VCaP (cell line): Measurements from ENCODE around the gene C1RL.

Experiments
- H3K27ac ChIP-seq: fragments of 450-650 bp; 2 replicates; pipeline ENCODE4 v1.5.1; 2017
- TF ChIP-seq, protein P1 (sequence below): fragments of 450-650 bp; conservative IDR thresholded peaks from 2 replicates; pipeline ENCODE4 v1.5.1; 2017; ENCODE audit warnings: mild to moderate bottlenecking, moderate library complexity

Gene C1RL

DNA sequence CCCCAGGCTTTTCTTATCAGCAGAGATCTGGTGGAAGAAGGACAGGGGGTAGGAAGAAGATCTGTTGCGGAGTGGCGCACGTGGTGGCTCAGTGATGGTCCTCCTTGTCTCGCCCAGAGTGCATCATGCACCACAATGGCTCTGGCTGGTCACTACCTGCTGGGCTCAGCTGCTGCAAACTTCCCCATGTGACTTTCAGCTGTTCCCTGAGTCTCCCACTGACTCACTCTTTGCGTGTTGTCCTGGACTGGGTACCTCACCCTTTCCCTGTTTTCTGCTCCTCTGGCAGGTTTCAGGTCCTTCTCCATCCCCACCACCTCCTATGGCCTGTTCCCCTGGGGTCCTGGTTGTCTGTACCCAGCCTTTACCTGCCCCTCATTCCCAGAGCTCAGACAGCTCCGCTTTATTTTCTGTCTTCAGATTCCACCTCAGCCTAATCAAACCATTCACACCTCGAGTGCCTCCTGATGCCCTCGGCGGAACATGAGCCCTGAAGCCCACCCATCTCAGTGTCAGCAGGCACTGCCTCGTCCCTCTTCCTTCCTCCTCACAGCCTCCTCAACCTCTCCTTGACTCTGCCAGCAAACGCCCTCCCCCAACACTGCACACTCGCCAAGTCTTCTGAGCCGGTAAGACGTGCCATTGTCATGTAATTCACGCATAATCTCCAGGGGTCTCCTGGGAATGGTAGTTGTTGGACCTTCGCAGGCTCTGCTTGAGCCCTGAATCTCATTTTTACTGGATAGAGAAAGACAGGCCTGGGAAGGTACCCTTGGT, 18.6 kb downstream of the C1RL start:
- H3K27ac ChIP-seq = no peak overlapping the region
- TF ChIP-seq, protein P1, sequence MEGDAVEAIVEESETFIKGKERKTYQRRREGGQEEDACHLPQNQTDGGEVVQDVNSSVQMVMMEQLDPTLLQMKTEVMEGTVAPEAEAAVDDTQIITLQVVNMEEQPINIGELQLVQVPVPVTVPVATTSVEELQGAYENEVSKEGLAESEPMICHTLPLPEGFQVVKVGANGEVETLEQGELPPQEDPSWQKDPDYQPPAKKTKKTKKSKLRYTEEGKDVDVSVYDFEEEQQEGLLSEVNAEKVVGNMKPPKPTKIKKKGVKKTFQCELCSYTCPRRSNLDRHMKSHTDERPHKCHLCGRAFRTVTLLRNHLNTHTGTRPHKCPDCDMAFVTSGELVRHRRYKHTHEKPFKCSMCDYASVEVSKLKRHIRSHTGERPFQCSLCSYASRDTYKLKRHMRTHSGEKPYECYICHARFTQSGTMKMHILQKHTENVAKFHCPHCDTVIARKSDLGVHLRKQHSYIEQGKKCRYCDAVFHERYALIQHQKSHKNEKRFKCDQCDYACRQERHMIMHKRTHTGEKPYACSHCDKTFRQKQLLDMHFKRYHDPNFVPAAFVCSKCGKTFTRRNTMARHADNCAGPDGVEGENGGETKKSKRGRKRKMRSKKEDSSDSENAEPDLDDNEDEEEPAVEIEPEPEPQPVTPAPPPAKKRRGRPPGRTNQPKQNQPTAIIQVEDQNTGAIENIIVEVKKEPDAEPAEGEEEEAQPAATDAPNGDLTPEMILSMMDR = no peak

DNA sequence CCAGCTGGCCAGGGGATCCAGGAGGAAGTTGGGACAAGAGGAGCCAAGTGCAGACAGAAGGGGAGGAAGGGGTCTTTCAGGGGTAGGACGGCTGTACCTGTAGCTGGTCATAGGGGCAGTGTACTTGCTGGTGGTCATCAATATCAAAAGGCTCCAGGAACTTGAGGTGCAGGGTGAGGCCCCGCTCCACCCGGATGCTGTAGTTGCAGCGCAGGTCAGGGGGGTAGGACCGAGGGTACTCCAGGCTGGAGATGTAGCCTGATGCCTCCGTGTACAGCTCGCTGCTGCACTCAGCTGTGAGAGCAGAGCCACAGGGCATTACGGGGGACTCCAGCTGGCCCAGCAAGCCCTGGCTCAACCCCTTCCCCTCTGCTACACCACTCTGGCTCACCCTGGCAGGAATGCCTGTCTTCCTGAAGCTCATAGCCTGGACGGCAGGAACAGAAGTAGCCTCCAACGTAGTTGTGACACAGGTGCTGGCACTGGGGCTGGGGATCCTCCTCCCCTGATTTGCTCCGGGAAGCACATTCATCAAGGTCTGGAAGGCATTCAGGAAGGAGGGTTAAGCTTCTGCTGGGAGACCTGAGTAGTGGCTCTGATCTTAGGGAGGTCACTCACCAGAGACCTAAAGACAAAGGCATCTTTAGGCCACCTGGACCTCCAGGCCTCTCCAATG, 19.7 kb downstream of the C1RL start:
- no peak overlapping the region for H3K27ac ChIP-seq

DNA sequence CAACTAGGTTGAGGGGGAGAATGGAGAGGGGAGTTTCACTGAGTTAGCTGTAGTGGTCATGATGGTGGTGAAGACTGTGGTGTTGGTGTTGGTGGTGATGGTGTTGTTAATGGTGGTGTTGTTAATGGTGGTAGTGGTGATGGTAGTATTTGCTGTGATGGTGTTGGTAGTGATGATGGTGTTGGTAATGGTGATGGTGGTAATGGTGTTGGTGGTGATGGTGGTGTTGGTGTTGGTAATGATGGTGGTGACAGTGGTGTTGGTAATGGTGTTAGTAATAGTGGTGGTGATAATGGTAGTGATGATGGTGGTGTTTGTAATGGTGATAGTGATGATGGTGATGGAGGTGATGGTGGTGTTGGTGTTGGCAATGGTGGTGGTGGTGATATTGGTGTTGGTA, 25.9 kb downstream of the C1RL start:
- TF ChIP-seq, protein P1 = no peak

More for the DNA sequence above, 19.7 kb downstream of the C1RL start:
- TF ChIP-seq, protein P1 = no peak

DNA sequence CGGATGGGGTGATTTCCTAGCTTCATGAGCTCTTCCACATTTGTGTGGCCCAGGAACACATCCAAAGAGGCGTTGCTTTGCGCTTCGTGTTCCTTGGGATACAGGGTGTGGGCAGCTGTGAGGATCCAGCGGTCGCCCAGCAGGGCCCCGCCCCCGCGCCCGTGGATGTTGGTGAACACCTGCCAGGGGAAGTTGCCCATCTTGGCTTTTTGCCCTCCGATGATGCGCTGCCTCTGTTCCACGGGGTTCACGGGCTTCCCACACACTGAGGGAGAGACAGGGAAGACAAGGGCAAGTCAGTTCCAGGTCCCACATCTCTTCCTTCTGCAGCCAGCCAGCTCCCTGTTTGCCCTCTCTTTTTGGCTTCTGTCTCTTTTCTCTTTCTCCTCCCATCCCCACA, 28.0 kb downstream of the C1RL start:
- H3K27ac ChIP-seq = no peak overlapping the region
- TF ChIP-seq, protein P1 = no peak

More for the DNA sequence above, 25.9 kb downstream of the C1RL start:
- no peak overlapping the region for H3K27ac ChIP-seq

DNA sequence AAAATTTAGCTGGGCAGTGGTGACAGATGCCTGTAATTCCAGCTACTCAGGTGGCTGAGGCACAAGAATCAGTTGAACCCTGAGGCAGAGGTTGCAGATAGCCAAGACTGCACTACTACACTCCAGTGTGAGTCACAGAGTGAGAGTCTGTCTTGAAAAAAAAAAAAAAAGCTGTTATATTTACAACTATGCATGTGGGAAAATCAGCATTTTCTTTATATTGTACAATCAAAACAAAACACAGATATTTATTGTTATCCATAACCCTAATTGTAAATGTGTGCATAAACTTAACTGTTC, 29.2 kb downstream of the C1RL start:
- TF ChIP-seq, protein P1 = no peak
- H3K27ac ChIP-seq = no peak overlapping the region

DNA sequence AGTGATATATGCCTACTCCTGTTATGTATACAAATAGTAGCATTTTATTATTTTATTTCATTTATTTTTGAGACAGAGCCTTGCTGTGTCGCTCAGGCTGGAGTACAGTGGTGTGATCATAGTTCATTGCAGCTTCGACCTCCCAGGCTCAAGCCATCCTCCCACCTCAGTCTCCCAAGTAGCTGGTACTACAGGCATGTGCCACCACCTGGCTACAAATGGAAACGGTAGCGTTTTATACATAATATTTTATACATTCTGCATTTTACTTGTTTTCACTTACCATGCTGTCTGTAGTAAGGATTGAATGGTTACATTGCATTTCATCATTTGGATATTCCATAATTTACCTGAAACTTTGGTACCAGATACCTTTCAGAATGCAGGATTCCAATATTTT, 30.9 kb downstream of the C1RL start:
- no peak overlapping the region for H3K27ac ChIP-seq
- TF ChIP-seq, protein P1 = peak; percentile 52; the same call in 1 of the 2 replicates

DNA sequence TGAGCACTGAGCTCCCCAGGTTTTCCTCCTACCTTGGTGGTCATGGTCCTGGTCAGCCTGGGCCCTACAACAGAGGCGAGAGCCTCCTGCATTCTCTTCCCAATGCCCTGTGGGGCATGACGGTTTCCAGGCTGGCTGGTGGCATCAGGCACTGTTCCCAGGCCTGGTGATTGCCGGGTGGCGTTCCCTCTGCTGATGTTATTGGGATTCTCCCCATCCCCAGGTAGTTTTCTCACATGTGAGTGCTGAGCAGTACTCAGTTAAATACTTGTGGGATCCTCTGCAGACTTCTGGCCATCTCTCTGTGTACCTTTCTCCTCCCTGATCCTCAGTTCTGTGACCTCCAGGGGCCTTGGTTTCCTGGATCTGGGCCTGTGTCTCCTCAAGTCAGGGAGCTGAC, 32.5 kb downstream of the C1RL start:
- H3K27ac ChIP-seq = no peak overlapping the region
- TF ChIP-seq, protein P1 = no peak
